Inflammatory macrophage (primary cell): Measurements from ENCODE around the gene IKZF5.

Experiments used
- DNase-seq, 2 donors: peaks; one replicate each; pipeline ENCODE4 v3.0.0-alpha.2; 2020 to 2022

The IKZF5 gene

GRCh38 chr10:122980209-122981065 is 28.2 kb downstream of the IKZF5 start, which contains the start of gene PSTK:
Gene PSTK (plus strand): TSS chr10:122980401. CDS start chr10:122980480, 79 bp downstream.
- DNase-seq: peak; percentile 88 to 95

- no peak for DNase-seq
Observed at GRCh38 chr10:122974543-122975064, 34.0 kb downstream of the IKZF5 start.

GRCh38 chr10:122974023-122974422 is 34.6 kb downstream of the IKZF5 start:
- peak; percentile 36 to 64 for DNase-seq

GRCh38 chr10:122968698-122969097 is 39.9 kb downstream of the IKZF5 start:
- no peak for DNase-seq

GRCh38 chr10:122966879-122967278 is 41.7 kb downstream of the IKZF5 start:
- DNase-seq: no peak

GRCh38 chr10:122962405-122962804 is 46.2 kb downstream of the IKZF5 start:
- peak in 1 of 2 donors; percentile 18 for DNase-seq

GRCh38 chr10:122957474-122957873 is 51.1 kb downstream of the IKZF5 start:
- no peak for DNase-seq

GRCh38 chr10:122955892-122956291 is 52.7 kb downstream of the IKZF5 start:
- no peak for DNase-seq

GRCh38 chr10:122954731-122955050 is 53.9 kb downstream of the IKZF5 start:
- DNase-seq: no peak

GRCh38 chr10:122953902-122954730 is 54.5 kb downstream of the IKZF5 start, which contains the start of gene C10orf88:
Gene C10orf88 (minus strand): TSS chr10:122954227. CDS start chr10:122954178, 49 bp downstream.
- peak; percentile 98 to 99 for DNase-seq

- DNase-seq: no peak
Observed at GRCh38 chr10:122949296-122949695, 59.3 kb downstream of the IKZF5 start.
